ENCODE measurements around the gene EXTL1. TPM values are rescaled to one million over a fixed set of nuclear protein-coding genes. Genes with fewer than 3 reads are reported as not detected.
"Not testable (repeated sequence)": the region's sequence is repeated elsewhere in the genome, so short reads cannot be mapped to it uniquely, and the experiment has no call there.

The EXTL1 gene
- total and polyA plus RNA-seq, 2 of the 4 experiments (the other 2 are of a cell fraction) = 0.90 to 5.2 TPM

GRCh38 chr1:25986773-25987172, 34.8 kb upstream of the EXTL1 start:
- H3K56ac ChIP-seq (ENCODE audit: extremely low read depth, insufficient read depth, low read length); POLR2A ChIA-PET (ENCODE audit: unreplicated experiment); H3K4me3 ChIP-seq (ENCODE audit: insufficient read depth, low read depth, low read length); H3K4ac ChIP-seq (ENCODE audit: low read depth, low read length); H4K91ac ChIP-seq (ENCODE audit: insufficient read depth, low read depth, low read length); H3K18ac ChIP-seq (ENCODE audit: low read depth, low read length); H4K8ac ChIP-seq (ENCODE audit: low read depth in 2 of 2, low read length in 2 of 2); DNase-seq; CTCF ChIA-PET; BruUV-seq (replicated peaks); H3K14ac ChIP-seq (replicated peaks; ENCODE audit: low read depth, low read length); H2BK20ac ChIP-seq (ENCODE audit: low read depth, low read length); H3K27me3 ChIP-seq (ENCODE audit: control insufficient read depth, insufficient read depth, low read length); H3K9me3 ChIP-seq (ENCODE audit: control insufficient read depth, insufficient read depth, low read length); H3K27ac ChIP-seq (ENCODE audit: insufficient read depth, low read length); H3K9ac ChIP-seq (ENCODE audit: low read depth, low read length); ATAC-seq (ENCODE audit: low read depth); H3K4me2 ChIP-seq (ENCODE audit: low read depth, low read length); H3K23ac ChIP-seq (ENCODE audit: low read depth, low read length); dilution Hi-C loops (cut with HindIII; ENCODE audit: low sequenced_read_pairs, unreplicated experiment); H2BK120ac ChIP-seq (ENCODE audit: low read depth, low read length); H2AFZ ChIP-seq (replicated peaks; ENCODE audit: low read length, poor library complexity); H4K5ac ChIP-seq (ENCODE audit: low read depth, low read length); H4K20me1 ChIP-seq (ENCODE audit: insufficient read depth, low read length); intact Hi-C loops (cut with micrococcal nuclease); H2AK5ac ChIP-seq (ENCODE audit: low read depth, low read length); H2AK9ac ChIP-seq (replicated peaks; ENCODE audit: low read depth, low read length, poor library complexity); H3K4me1 ChIP-seq (ENCODE audit: control insufficient read depth, insufficient read depth, low read length); H2BK15ac ChIP-seq (ENCODE audit: low read depth, low read length); in situ Hi-C loops (cut with MboI; ENCODE audit: low sequenced_read_pairs); H2BK5ac ChIP-seq (ENCODE audit: low read depth, low read length, poor library complexity, severe bottlenecking); H3K9me1 ChIP-seq (ENCODE audit: insufficient read depth, low read length): not testable (repeated sequence)
- peaks cover 4 to 11% of the 10 kb centered on the region in 2 experiments; a peak in 3 of 4 replicates for H3K79me1 ChIP-seq (ENCODE audit: low read depth in 1 of 2, low read length in 2 of 2)
- peaks cover 34% of the 10 kb centered on the region for H3K36me3 ChIP-seq (ENCODE audit: control insufficient read depth, insufficient read depth, low read length)
- WGBS, 2 experiments (ENCODE audit: extremely low coverage in 2 of 2, insufficient read length in 1 of 2) = 100% methylated on average over 4 of the region's 10 CpGs; no CpG with 5 or more reads in 1 of the 2 experiments

All from IMR-90 (cell line).